Measurements from ENCODE around the gene TCL1A. TPM values are rescaled to one million over a fixed set of nuclear protein-coding genes. Genes with fewer than 3 reads are reported as not detected.
"Not testable (repeated sequence)": the region's sequence is repeated elsewhere in the genome, so short reads cannot be mapped to it uniquely, and the experiment has no call there.

Gene TCL1A
- total RNA-seq: under 1 TPM in 2 of 9 donors, not detected in 7; 0.22 to 0.33 TPM
- polyA plus RNA-seq: not detected
- long read RNA-seq, donor 1: 0 reads
- long read RNA-seq, donor 2: 0 reads
- long read RNA-seq, donor 3: 0 reads
- long read RNA-seq, donor 4: 0 reads
- long read RNA-seq, donor 5: 0 reads
- long read RNA-seq, donor 6: 0 reads
- long read RNA-seq, donor 7: 0 reads
- long read RNA-seq, donor 8: 0 reads
- long read RNA-seq, donor 9: 0 reads
- long read RNA-seq, donor 10: 0 reads

DNA sequence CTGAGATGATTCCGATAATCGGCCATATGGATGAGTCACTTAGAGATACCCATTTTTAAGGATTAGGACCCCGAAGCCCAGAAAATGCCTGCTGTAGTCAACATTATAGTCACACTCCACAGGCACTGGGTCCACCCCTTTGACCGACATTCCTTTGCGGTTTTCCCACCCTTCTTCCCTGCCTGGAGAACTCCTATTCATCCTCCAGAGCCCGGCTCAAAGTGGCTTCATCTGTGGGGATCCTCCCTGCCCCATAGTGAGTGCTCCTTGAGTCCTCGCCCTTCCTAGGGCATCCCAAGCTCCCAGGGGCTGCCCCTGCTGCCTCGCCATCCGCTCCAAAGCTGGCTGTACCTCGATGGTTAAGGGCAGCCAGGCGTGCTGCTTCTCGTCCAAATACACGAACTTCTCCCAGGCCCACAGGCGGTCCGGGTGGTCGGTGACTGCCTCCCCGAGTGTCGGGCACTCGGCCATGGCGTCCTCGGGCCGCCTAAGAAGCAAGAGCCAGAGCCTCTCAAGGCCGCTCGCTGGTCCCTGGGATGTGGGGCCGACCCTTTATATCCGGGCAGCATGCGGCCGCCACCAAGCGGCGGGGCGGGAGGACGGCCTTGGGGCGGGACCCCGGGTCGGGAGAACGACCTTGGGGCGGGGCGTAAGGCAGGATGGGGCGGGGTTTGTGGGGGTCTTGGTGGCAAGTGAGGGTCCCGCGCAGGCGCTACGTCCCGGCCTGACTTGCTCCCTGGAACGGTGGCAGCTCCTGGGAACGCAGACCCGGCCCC is at the start of gene TCL1A:
TSS of gene TCL1A (minus strand) at position 530 of the 776 bp plus-strand sequence. CDS start at position 471, 59 bp downstream.
- no peak within 1 kb of the TSS for H3K27ac ChIP-seq
- no peaks in the 10 kb centered on the region for H3K9me3 ChIP-seq (replicated peaks in 1 of 3)
- no peak within 1 kb of the TSS for H3K4me3 ChIP-seq
- H3K27me3 ChIP-seq: peaks cover 13% of the 10 kb centered on the region
- intact Hi-C loops (cut with DNase I): no loop called here
- H3K4me1 ChIP-seq (replicated peaks in 1 of 2): no peaks in the 10 kb centered on the region
- TF ChIP-seq POLR2A (IDR thresholded peaks at IDR 0.05): no peak
- TF ChIP-seq, protein P1, sequence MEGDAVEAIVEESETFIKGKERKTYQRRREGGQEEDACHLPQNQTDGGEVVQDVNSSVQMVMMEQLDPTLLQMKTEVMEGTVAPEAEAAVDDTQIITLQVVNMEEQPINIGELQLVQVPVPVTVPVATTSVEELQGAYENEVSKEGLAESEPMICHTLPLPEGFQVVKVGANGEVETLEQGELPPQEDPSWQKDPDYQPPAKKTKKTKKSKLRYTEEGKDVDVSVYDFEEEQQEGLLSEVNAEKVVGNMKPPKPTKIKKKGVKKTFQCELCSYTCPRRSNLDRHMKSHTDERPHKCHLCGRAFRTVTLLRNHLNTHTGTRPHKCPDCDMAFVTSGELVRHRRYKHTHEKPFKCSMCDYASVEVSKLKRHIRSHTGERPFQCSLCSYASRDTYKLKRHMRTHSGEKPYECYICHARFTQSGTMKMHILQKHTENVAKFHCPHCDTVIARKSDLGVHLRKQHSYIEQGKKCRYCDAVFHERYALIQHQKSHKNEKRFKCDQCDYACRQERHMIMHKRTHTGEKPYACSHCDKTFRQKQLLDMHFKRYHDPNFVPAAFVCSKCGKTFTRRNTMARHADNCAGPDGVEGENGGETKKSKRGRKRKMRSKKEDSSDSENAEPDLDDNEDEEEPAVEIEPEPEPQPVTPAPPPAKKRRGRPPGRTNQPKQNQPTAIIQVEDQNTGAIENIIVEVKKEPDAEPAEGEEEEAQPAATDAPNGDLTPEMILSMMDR (IDR thresholded peaks at IDR 0.05): no peak
- no peak for DNase-seq
- 42 to 96% (median 49%) methylated on average over 11 to 47 of the region's 47 CpGs for WGBS, 4 donors
- no peaks in the 10 kb centered on the region for H3K36me3 ChIP-seq (replicated peaks in 1 of 2)

- H3K27me3 ChIP-seq; intact Hi-C loops (cut with DNase I); H3K36me3 ChIP-seq (replicated peaks in 1 of 2); DNase-seq; H3K4me3 ChIP-seq; H3K27ac ChIP-seq; H3K4me1 ChIP-seq (replicated peaks in 1 of 2); H3K9me3 ChIP-seq (replicated peaks in 1 of 3): not testable (repeated sequence)
- WGBS, 4 donors: 74 to 82% (median 77%) methylated on average over 4 of the region's 4 CpGs
Measured at GRCh38 chr14:95763032-95763431, 49.1 kb upstream of the TCL1A start.

GRCh38 chr14:95761436-95761835 is 47.5 kb upstream of the TCL1A start:
- H3K4me3 ChIP-seq: no peak overlapping the region
- H3K36me3 ChIP-seq (replicated peaks in 1 of 2): no peaks in the 10 kb centered on the region
- no peak for DNase-seq
- H3K4me1 ChIP-seq (replicated peaks in 1 of 2): no peaks in the 10 kb centered on the region
- no peaks in the 10 kb centered on the region for H3K9me3 ChIP-seq (replicated peaks in 1 of 3)
- intact Hi-C loops (cut with DNase I): no loop called here
- no peak for TF ChIP-seq POLR2A (IDR thresholded peaks at IDR 0.05)
- TF ChIP-seq, protein P1 (IDR thresholded peaks at IDR 0.05): no peak
- no peak overlapping the region for H3K27ac ChIP-seq
- no peaks in the 10 kb centered on the region for H3K27me3 ChIP-seq
- 49 to 64% (median 62%) methylated on average over 6 of the region's 6 CpGs for WGBS, 4 donors

GRCh38 chr14:95760596-95760995 is 46.7 kb upstream of the TCL1A start:
- H3K4me1 ChIP-seq (replicated peaks in 1 of 2): no peaks in the 10 kb centered on the region
- no peak overlapping the region for H3K4me3 ChIP-seq
- intact Hi-C loops (cut with DNase I): no loop called here
- no peak overlapping the region for H3K27ac ChIP-seq
- no peak for DNase-seq
- H3K9me3 ChIP-seq (replicated peaks in 1 of 3): no peaks in the 10 kb centered on the region
- H3K27me3 ChIP-seq: no peaks in the 10 kb centered on the region
- no peaks in the 10 kb centered on the region for H3K36me3 ChIP-seq (replicated peaks in 1 of 2)
- no peak for TF ChIP-seq POLR2A (IDR thresholded peaks at IDR 0.05)
- TF ChIP-seq, protein P1 (IDR thresholded peaks at IDR 0.05): no peak
- WGBS, 4 donors: 65 to 77% (median 69%) methylated on average over 3 of the region's 3 CpGs

Data from adrenal gland (tissue), 19 donors.